GM21825 (cell line): ENCODE data around the gene FOXA3.
"Not testable (repeated sequence)": the region's sequence is repeated elsewhere in the genome, so short reads cannot be mapped to it uniquely, and the experiment has no call there.

Source experiments
- ATAC-seq: cut with Tn5 transposase; IDR thresholded peaks from one replicate; pipeline ENCODE4 v1.9.1; 2021; ENCODE audit warnings: mild to moderate bottlenecking, moderate library complexity; ENCODE audit not compliant: unreplicated experiment

Gene FOXA3

GRCh38 chr19:45827459-45828093 is 36.5 kb upstream of the FOXA3 start:
- ATAC-seq: no peak

DNA sequence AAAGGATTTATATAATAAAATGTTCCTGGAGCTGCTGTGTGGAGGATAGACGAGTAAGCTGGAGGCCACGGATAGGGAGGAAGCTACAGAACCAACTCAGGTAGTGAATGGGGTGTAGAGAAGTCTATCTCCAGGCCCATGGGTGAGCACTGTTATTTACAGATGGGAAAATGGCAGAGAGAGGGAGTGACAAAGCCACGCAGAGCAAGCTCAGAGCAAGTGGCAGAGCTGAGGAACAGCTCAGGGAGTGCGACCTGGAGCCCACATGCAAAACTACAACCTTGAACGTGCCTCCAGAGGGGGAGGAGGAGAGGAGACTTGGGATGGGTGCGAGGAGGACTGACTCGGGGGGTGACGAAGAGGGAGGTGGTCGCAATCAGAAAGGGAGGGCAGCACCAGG is 35.6 kb upstream of the FOXA3 start:
- no peak for ATAC-seq

DNA sequence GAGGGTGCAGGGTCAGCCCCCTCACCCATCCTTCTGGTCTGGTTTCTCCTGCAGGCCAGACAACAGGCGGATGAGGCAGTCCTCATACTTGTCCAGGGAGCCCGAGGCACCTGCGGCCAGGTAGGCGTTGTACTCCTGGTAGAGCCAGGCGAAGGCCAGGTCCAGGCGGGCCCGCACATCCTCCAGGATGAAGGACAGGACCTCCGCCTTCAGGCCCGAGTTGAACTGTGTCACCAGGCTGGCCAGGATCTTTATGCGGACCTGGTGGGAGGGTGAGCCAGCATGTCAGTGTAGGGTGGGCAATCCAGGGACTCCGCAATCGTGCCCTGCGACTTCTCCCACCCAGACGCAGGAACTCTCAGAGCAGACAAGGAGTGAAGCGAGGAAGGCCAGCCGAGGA is 35.2 kb upstream of the FOXA3 start:
- no peak for ATAC-seq

- ATAC-seq: no peak
Observed at GRCh38 chr19:45834970-45835369, 29.2 kb upstream of the FOXA3 start.

- ATAC-seq: no peak
Observed at GRCh38 chr19:45842198-45842597, 21.9 kb upstream of the FOXA3 start.

- ATAC-seq: no peak
Observed at GRCh38 chr19:45847663-45848062, 16.5 kb upstream of the FOXA3 start.

GRCh38 chr19:45848922-45849321 is 15.2 kb upstream of the FOXA3 start:
- ATAC-seq: no peak

DNA sequence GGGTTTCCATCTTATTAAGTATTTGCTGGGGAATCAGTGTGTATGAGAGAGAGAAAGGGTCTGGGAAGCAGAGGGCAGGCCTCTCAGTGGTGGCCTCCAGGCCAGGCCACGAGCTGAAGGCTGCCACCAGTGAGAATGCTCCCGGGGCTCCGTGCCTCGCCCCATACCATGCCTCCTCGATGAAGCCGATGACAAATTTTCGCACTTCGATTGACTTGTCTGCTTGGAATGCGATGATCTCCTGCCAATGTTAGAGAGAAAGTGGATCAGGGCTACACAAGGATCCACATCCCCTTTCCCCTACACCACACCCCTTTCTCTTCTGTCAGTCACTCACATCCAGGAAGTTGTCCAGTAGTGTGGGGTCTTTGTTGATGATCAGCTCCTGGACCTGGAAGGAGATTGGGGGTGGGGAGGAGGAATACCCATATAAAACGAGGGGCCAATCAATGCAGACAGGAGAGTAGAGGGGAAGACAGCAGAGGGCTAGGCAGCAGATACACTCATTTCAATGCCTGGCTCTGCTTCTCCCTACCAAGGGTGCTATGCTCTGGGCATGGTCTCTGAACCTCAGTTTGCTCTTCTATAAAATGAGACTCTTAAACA is 11.9 kb upstream of the FOXA3 start:
- ATAC-seq: no peak

- ATAC-seq: no peak
Observed at GRCh38 chr19:45852983-45853382, 11.1 kb upstream of the FOXA3 start.

- ATAC-seq: no peak
Observed at GRCh38 chr19:45854167-45854778, 9.9 kb upstream of the FOXA3 start.

DNA sequence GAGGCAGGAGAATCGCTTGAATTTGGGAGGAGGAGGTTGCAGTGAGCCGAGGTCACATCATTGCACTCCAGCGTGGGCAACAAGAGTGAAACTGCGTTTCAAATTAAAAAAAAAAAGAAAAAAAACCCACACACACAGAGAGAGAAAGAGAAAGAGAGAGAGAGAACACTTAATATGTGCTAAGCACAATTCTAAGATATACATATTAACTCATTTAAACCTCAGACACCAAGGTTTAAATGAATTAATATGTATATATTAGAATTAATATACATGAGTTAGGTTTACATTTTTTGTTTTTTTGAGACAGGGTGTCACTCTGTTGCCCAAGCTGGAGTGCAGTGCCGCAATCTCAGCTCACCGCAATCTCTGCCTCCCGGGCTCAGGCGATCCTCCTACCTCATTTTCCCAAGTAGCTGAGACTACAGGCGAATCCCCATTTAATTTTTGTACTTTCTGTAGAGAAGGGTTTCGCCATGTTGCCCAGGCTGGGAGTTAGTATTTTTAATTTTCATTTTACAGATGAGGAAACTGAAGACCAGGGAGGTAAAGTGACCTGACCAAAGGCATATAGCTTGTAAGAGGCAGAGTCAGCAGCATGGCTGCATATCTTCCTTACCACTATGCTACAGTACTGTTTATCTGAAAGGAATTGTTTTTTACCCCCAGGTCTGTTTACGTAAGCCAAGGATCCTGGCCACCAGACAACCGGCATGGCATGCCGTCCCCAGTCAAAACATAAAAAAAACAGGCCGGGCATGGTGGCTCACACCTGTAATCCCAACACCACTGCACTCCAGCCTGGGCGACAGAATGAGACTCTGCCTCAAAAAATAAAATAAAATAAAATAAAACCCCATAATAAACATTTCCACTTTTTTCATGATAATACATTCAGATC is 3.5 kb upstream of the FOXA3 start:
- no peak for ATAC-seq

DNA sequence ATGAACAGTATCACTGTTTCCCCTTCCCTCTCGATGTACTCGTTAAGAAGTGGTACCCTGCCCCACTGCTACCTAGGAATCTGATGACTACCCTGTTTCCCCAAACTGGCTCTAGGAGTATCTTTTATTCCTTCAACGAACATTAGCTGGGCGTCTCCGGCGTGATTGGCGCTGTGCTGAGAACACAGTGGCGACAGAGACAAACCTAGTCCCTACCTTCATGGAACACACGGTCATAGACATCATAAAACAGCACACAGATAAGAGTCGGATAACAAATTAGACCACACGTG is 1.9 kb upstream of the FOXA3 start:
- no peak for ATAC-seq

DNA sequence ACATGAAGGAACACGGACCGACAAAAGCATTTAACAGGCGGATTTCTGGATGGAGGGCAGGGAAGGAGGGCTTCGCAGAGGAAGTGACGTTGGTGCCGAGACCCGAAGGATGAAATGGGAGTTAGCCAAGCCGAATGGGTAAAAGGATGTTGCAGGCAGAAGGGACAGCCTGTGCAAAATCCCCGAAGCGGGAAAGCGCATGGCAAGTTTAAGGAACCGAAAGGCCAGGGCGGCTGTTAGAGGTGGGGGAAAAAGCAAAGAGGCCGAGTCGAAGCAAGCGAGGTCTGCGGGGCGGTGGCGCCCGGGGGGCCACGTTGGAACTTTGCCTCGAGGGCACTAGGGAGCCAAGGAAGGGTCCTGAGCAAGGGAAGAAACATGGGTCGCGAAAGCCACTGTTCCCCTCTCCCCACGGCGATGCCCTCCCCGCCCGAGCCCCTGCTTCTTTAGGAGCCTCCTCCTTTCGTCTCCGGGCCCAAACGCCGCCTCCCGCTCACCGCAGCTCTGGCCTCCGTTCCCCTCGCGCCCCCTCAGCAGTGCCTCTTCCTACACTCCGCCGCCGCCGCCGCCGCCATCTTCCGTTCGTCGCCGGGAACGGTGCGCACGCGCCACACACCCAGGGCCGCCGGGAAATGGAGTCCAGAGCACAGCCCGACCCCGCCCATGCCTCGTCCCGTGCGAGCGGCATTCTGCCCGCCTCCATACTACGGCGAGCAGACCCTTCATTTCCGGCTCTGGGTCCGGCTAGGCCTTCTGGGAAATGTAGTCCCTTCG is 1.4 kb upstream of the FOXA3 start, which contains the start of gene SYMPK:
Gene SYMPK (minus strand): TSS at position 584 of the 771 bp plus-strand sequence. CDS start 8,652 bp downstream, outside the sequence.
- peak; percentile 80 for ATAC-seq

GRCh38 chr19:45863335-45863839 is 739 bp upstream of the FOXA3 start:
- ATAC-seq: no peak

DNA sequence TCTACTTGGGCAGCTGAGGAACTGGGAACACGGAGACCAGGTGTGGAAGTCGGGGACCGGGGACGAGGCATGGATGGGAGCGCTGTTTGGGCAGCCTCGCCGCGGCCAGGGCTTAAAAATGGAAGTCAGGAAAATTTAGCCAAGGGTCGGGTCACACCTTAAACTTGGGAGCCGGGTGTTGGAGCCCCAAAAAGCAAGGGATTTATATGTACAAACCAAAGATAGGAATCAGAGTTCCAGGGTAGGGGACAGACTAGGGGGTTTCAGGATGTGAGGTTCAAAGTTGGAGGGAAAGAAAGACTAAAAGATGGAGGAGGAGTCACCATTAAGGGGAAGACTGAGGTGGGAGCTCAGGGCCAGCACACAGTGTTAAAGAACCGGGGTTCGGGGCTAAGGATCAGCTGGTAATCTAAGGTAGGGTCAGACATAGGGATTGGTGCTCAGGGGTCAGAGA is 530 bp downstream of the FOXA3 start:
- ATAC-seq: no peak

DNA sequence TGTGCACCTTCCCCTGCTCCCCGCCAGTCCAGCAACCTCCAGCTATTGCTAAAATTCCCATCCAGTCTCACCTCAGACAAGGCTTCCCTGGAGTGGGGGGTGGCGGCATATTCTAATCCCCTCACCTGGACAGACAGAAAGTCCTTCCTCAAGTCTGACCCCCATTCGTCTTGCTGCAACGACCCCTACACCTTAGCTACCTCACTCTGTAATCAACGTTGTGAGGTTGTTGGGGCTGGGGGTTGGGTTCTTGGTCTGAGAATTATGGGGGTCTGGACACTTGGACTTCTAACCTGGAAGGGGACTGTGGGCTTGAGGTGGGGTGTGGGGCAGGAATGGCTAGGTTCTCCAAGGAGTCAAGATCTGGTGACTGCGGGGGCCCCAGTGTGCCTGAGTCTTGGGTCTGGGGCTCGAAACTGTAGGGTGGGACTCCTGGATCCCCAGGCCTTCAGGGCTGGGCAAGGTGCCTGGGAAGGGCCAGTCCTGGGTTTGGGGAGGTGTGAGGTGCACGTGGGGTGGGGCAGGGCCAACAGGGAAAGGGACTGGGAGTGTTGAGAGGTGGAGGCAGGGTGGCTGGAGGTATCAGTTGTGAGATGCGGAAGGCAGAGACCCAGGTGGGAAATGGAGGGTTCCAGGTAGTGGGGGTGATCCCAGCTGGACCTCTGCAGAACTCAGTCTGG is 1.3 kb downstream of the FOXA3 start:
- ATAC-seq: no peak

GRCh38 chr19:45866400-45867176 is 2.5 kb downstream of the FOXA3 start:
- ATAC-seq: no peak

GRCh38 chr19:45867241-45867640 is 3.1 kb downstream of the FOXA3 start:
- ATAC-seq: not testable (repeated sequence)

DNA sequence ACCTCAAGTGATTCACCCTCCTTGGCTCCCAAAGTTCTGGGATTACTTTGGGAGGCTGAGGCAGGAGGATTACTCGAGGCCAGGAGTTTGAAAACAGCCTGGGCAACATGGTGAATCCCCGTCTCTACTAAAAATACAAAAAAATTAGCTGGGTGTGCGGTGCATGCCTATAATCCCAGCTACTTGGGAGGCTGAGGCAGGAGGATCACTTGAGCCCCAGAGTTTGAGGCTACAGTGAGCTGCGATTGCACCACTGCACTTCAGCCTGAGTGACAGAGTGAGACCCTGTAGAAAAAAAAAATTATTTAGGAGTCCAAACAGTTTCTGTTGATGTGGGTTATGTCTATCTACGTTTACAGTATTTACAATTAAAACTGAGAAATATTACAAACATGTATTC is 6.7 kb downstream of the FOXA3 start:
- no peak for ATAC-seq
